Measurements from ENCODE around the gene NXPH2. TPM values are rescaled to one million over a fixed set of nuclear protein-coding genes. Genes with fewer than 3 reads are reported as not detected.
"Not testable (repeated sequence)": the region's sequence is repeated elsewhere in the genome, so short reads cannot be mapped to it uniquely, and the experiment has no call there.

The NXPH2 gene
- total RNA-seq, 1 donor from 2014 or later: 25.7 TPM

- DNase-seq (ENCODE audit: low spot score in 2 of 2): no peak
- no peak for FAIRE-seq
Observed at GRCh38 chr2:138648606-138649005, 131.6 kb downstream of the NXPH2 start.

- DNase-seq (ENCODE audit: low spot score in 2 of 2); FAIRE-seq: not testable (repeated sequence)
Observed at GRCh38 chr2:138644776-138645175, 135.4 kb downstream of the NXPH2 start.

GRCh38 chr2:138640921-138641676 lies 139.1 kb downstream of the NXPH2 start:
- DNase-seq (ENCODE audit: low spot score in 2 of 2): no peak
- no peak for FAIRE-seq

GRCh38 chr2:138637686-138638085 lies 142.5 kb downstream of the NXPH2 start:
- no peak for FAIRE-seq

GRCh38 chr2:138637061-138637460 lies 143.1 kb downstream of the NXPH2 start:
- FAIRE-seq (no peak), DNase-seq (ENCODE audit: low spot score in 2 of 2) (no peak)

More at GRCh38 chr2:138637686-138638085, 142.5 kb downstream of the NXPH2 start:
- no peak for DNase-seq (ENCODE audit: low spot score in 2 of 2)

GRCh38 chr2:138633049-138633448 lies 147.1 kb downstream of the NXPH2 start:
- FAIRE-seq (no peak), DNase-seq (ENCODE audit: low spot score in 2 of 2) (no peak)

GRCh38 chr2:138632066-138632620 lies 148.0 kb downstream of the NXPH2 start:
- DNase-seq (ENCODE audit: low spot score in 2 of 2) (no peak), FAIRE-seq (no peak)

GRCh38 chr2:138630164-138630563 lies 150.0 kb downstream of the NXPH2 start:
- no peak for FAIRE-seq
- no peak for DNase-seq (ENCODE audit: low spot score in 2 of 2)

GRCh38 chr2:138626148-138626547 lies 154.0 kb downstream of the NXPH2 start:
- no peak for DNase-seq (ENCODE audit: low spot score in 2 of 2)
- FAIRE-seq: no peak

GRCh38 chr2:138622613-138623012 lies 157.6 kb downstream of the NXPH2 start:
- DNase-seq (ENCODE audit: low spot score in 2 of 2) (no peak), FAIRE-seq (no peak)

GRCh38 chr2:138621139-138621538 lies 159.1 kb downstream of the NXPH2 start:
- DNase-seq (ENCODE audit: low spot score in 2 of 2): no peak
- no peak for FAIRE-seq

GRCh38 chr2:138620431-138620830 lies 159.8 kb downstream of the NXPH2 start:
- no peak for FAIRE-seq
- no peak for DNase-seq (ENCODE audit: low spot score in 2 of 2)
